Measurements from ENCODE around the gene VCAN.

Gene VCAN

GRCh38 chr5:83473346-83474160, 2.0 kb downstream of the VCAN start (continued):
- TF ChIP-seq ZNF335 (tag by site-specific recombination; conservative IDR thresholded peaks at IDR 0.05) (no peak), ZNF274 (IDR thresholded peaks at IDR 0.05; ENCODE audit: low read length) (no peak), ZNF274 (tag by site-specific recombination; IDR thresholded peaks at IDR 0.05; ENCODE audit: borderline replicate concordance) (no peak), ZNF558 (tag by site-specific recombination; IDR thresholded peaks at IDR 0.05) (peak; percentile 56; the same call in 1 of the 2 replicates), ZNF350 (tag by site-specific recombination; IDR thresholded peaks at IDR 0.05) (no peak), ZNF133 (tag by site-specific recombination; IDR thresholded peaks at IDR 0.05) (no peak), ZNF48 (tag by site-specific recombination; IDR thresholded peaks at IDR 0.05) (no peak), ZNF473 (tag by site-specific recombination; IDR thresholded peaks at IDR 0.05) (no peak), MYNN (tag by site-specific recombination; IDR thresholded peaks at IDR 0.05; ENCODE audit: borderline replicate concordance) (no peak), ZNF501 (tag by site-specific recombination; IDR thresholded peaks at IDR 0.05) (no peak; the same call in none of the 2 replicates), ZSCAN4 (tag by site-specific recombination; IDR thresholded peaks at IDR 0.05) (no peak), ZNF266 (tag by site-specific recombination; IDR thresholded peaks at IDR 0.05; ENCODE audit: low read depth) (no peak), ZNF777 (tag by site-specific recombination; IDR thresholded peaks at IDR 0.05; ENCODE audit: borderline replicate concordance) (no peak), ZNF580 (tag by site-specific recombination; IDR thresholded peaks at IDR 0.05) (0 out of 2 replicates have a peak, but pooled peaks have one; percentile 52), PRDM10 (tag by site-specific recombination; IDR thresholded peaks at IDR 0.05) (peak; percentile 95), ZBTB8A (tag by site-specific recombination; IDR thresholded peaks at IDR 0.05) (no peak), ZNF629 (tag by site-specific recombination; IDR thresholded peaks at IDR 0.05) (peak; percentile 64), ZBTB10 (tag by site-specific recombination; IDR thresholded peaks at IDR 0.05) (no peak), SP3 (tag by site-specific recombination; IDR thresholded peaks at IDR 0.05) (peak; percentile 74), ZSCAN5A (tag by site-specific recombination; IDR thresholded peaks at IDR 0.05) (no peak), PATZ1 (tag by site-specific recombination; IDR thresholded peaks at IDR 0.05) (peak; percentile 88), HOXA7 (CRISPR knock-in tag; IDR thresholded peaks at IDR 0.05; ENCODE audit: borderline replicate concordance) (no peak), ZNF140 (tag by site-specific recombination; IDR thresholded peaks at IDR 0.05) (no peak), ZNF701 (tag by site-specific recombination; IDR thresholded peaks at IDR 0.05) (no peak), OSR2 (tag by site-specific recombination; IDR thresholded peaks at IDR 0.05) (peak; percentile 65)

Measured in HEK293 (cell line).